Cardiac muscle cell (in vitro differentiated cells and primary cell): ENCODE data around the gene TNIP2. TPM values are rescaled to one million over a fixed set of nuclear protein-coding genes. Genes with fewer than 3 reads are reported as not detected.

Experiments
- DNase-seq, 2 donors: peaks; one replicate each; pipeline versions ENCODE4 v3.0.0 to v3.0.0-alpha.2; 2010 to 2017; ENCODE audit warnings: low read depth in 1 of 2, low spot score in 1 of 2
- H3K27ac ChIP-seq: fragments of 200-600 bp; sonication (generic); 2 replicates; pipeline ENCODE4 v1.5.1; 2016
- H3K27me3 ChIP-seq: fragments of 200-600 bp; sonication (generic); 2 replicates; pipeline ENCODE4 v1.6.0; 2016; ENCODE audit warnings: control low read depth
- H3K36me3 ChIP-seq: fragments of 200-600 bp; sonication (generic); 2 replicates; pipeline ENCODE4 v1.5.1; 2016; ENCODE audit warnings: control low read depth
- H3K4me1 ChIP-seq: fragments of 200-600 bp; sonication (generic); 2 replicates; pipeline ENCODE4 v1.8.1; 2017; ENCODE audit warnings: low read depth, mild to moderate bottlenecking, mixed run types
- H3K4me3 ChIP-seq: fragments of 200-600 bp; sonication (generic); 2 replicates; pipeline ENCODE4 v1.5.1; 2016; ENCODE audit warnings: mild to moderate bottlenecking
- H3K9me3 ChIP-seq: fragments of 200-600 bp; sonication (generic); 2 replicates; pipeline ENCODE4 v1.5.1; 2017; ENCODE audit warnings: low read depth, mild to moderate bottlenecking, control low read depth
- polyA plus RNA-seq: library from polyadenylated mRNA; unstranded; fragments of >200 nt; fragmentation: Nextera tagmentation; extraction: Ambion mirVana; gene quantifications from 2 replicates; pipeline ENCODE4 v1.2.1, GENCODE V29; 2016
- total RNA-seq: library from RNA; depleted of rRNA; stranded (reverse); fragments of >200 nt; gene quantifications from 2 replicates; pipeline ENCODE4 v1.2.3, GENCODE V29; 2016
- TF ChIP-seq, protein P1 (sequence below): IDR thresholded peaks from 2 replicates; pipeline ENCODE4 v1.5.1; 2012; ENCODE audit warnings: low read depth, mild to moderate bottlenecking, low read length

Gene TNIP2
- total and polyA plus RNA-seq, 2 experiments from 2014 or later, result 32.7 to 58.5 TPM

DNA sequence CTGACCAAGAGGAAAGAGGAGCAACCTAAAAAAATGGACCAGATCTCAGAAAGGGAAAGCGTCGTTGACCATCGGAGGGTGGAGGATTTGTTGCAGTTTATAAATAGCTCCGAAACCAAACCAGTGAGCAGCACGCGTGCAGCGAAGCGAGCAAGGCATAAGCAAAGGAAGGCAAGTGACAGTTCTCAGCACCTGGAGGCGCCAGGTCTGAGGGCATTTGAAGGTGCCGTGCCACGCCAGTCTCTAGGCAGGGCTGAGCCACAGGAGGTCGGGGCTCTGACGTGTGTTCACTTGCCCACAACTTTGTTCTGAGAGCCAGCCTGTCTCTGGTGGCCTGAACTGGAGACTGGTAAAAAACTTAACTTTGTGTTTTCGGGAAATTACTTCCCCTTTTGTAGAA lies 59.7 kb downstream of the TNIP2 start:
- H3K36me3 ChIP-seq, result peaks cover 68% of the 10 kb centered on the region
- DNase-seq, result no peak
- no peak overlapping the region for H3K4me3 ChIP-seq
- H3K27me3 ChIP-seq, result no peaks in the 10 kb centered on the region
- H3K4me1 ChIP-seq, result no peaks in the 10 kb centered on the region
- H3K9me3 ChIP-seq, result no peaks in the 10 kb centered on the region
- TF ChIP-seq, protein P1, sequence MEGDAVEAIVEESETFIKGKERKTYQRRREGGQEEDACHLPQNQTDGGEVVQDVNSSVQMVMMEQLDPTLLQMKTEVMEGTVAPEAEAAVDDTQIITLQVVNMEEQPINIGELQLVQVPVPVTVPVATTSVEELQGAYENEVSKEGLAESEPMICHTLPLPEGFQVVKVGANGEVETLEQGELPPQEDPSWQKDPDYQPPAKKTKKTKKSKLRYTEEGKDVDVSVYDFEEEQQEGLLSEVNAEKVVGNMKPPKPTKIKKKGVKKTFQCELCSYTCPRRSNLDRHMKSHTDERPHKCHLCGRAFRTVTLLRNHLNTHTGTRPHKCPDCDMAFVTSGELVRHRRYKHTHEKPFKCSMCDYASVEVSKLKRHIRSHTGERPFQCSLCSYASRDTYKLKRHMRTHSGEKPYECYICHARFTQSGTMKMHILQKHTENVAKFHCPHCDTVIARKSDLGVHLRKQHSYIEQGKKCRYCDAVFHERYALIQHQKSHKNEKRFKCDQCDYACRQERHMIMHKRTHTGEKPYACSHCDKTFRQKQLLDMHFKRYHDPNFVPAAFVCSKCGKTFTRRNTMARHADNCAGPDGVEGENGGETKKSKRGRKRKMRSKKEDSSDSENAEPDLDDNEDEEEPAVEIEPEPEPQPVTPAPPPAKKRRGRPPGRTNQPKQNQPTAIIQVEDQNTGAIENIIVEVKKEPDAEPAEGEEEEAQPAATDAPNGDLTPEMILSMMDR, result no peak
- no peak overlapping the region for H3K27ac ChIP-seq

DNA sequence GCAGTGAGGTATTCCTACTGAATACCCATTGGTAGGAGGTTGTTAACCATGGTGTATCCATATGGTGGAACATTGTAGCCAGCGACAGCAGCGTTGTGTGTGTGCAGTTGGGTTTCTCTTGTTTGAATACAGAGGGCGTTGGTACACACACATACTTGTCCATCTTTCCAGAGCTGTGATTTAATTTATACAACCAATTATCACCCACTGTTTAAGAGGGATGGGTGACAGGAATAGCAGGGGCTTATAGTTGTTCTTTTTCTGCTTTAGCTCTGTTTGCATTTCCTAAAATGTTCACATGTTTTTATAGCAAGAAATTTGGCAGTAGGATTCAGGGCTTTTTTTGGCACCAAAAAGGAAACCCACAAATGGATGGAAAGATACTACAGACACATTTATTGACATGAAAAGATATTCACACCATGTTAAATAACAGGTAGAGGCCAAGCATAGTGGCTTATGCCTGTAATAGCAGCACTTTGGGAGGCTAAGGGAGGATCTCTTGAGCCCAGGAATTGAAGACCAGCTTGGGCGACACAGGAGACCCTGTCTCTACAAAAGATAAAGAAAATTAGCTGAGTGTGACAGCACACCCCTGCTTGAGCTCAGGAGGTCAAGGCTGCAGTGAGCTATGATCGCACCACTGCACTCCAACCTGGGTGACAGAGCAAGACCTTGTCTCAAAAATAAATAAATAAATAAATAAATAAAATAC lies 60.6 kb downstream of the TNIP2 start:
- peaks cover 67% of the 10 kb centered on the region for H3K36me3 ChIP-seq
- DNase-seq, result no peak
- no peak overlapping the region for H3K4me3 ChIP-seq
- H3K27me3 ChIP-seq, result no peaks in the 10 kb centered on the region
- H3K27ac ChIP-seq, result no peak overlapping the region
- no peaks in the 10 kb centered on the region for H3K4me1 ChIP-seq
- no peaks in the 10 kb centered on the region for H3K9me3 ChIP-seq
- TF ChIP-seq, protein P1, result no peak

DNA sequence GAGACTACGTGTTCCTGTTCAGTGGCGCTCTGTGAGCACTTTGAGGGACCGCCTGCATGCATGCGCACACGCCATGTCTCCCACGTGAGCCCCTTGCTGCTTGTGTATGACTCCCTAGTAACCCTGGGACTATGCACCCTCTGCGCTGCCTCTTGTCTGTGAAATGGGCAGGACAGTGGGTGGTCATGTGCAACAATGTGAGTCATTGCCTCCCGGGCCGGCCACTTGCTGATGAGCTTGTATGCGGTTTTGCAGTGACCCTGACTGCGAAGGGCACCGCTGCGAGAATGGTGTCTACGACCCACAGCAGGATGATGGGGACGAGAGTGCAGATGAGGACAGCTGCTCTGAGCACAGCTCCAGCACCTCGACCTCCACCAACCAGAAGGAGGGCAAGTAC lies 61.4 kb downstream of the TNIP2 start:
- Histone ChIP-seq H3K36me3 (peaks cover 63% of the 10 kb centered on the region), H3K4me3 (no peak overlapping the region), H3K9me3 (no peaks in the 10 kb centered on the region), H3K27ac (no peak overlapping the region), H3K4me1 (no peaks in the 10 kb centered on the region), H3K27me3 (no peaks in the 10 kb centered on the region)
- no peak for DNase-seq
- TF ChIP-seq, protein P1, result no peak

DNA sequence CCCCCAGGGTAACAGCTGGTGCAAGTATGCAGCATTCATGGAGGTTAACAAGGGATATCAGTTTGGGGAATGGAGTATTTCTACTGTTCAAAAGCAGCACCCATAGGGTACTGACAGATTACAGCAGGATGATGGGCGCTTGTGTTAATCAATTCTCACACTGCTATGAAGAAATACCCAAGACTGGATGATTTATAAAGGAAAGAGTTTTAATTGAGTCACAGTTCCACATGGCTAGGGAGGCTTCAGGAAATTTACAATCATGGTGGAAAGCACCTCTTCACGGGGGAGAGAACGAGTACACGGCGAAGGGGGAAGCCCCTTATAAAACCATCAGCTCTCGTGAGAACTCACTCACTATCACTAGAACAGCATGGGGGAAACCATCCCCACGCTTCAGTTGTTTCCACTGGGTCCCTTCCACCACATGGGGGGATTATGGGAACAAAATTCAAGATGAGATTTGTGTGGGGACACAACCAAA lies 64.1 kb downstream of the TNIP2 start:
- Histone ChIP-seq H3K27ac (no peak overlapping the region), H3K36me3 (peaks cover 57% of the 10 kb centered on the region), H3K4me1 (no peaks in the 10 kb centered on the region), H3K27me3 (no peaks in the 10 kb centered on the region), H3K4me3 (no peak overlapping the region), H3K9me3 (no peaks in the 10 kb centered on the region)
- TF ChIP-seq, protein P1, result no peak
- no peak for DNase-seq

Other genes with a start within 250 kb of the TNIP2 start
- gene FAM193A, start 219.7 kb downstream of the TNIP2 start, total RNA-seq, result 17.3 and 34.0 TPM in 2 replicates
- gene FAM193A, start 219.7 kb downstream of the TNIP2 start, polyA plus RNA-seq, result 12.0 and 23.4 TPM in 2 replicates
- gene SH3BP2, start 36.7 kb upstream of the TNIP2 start, total RNA-seq, result 19.6 and 31.7 TPM in 2 replicates
- 8.5 and 16.9 TPM in 2 replicates for gene SH3BP2, start 36.7 kb upstream of the TNIP2 start, polyA plus RNA-seq
- 219 and 230 TPM in 2 replicates for gene ADD1, start 87.5 kb upstream of the TNIP2 start, total RNA-seq
- 274 and 297 TPM in 2 replicates for gene ADD1, start 87.5 kb upstream of the TNIP2 start, polyA plus RNA-seq
- 14.4 and 19.8 TPM in 2 replicates for gene NOP14, start 207.1 kb upstream of the TNIP2 start, total RNA-seq
- 15.0 and 17.6 TPM in 2 replicates for gene NOP14, start 207.1 kb upstream of the TNIP2 start, polyA plus RNA-seq
- 9.4 and 12.8 TPM in 2 replicates for gene GRK4, start 207.2 kb upstream of the TNIP2 start, total RNA-seq
- 10.0 and 11.1 TPM in 2 replicates for gene GRK4, start 207.2 kb upstream of the TNIP2 start, polyA plus RNA-seq